SHP77 (cell line): ENCODE results near the gene KRCC1.
"Not testable (repeated sequence)": the region's sequence is repeated elsewhere in the genome, so short reads cannot be mapped to it uniquely, and the experiment has no call there.

Experiments
- DNase-seq, 2 experiments: peaks; one replicate each; lab custom pipeline; 2025; lab: John Stamatoyannopoulos, UW

KRCC1 gene

DNA sequence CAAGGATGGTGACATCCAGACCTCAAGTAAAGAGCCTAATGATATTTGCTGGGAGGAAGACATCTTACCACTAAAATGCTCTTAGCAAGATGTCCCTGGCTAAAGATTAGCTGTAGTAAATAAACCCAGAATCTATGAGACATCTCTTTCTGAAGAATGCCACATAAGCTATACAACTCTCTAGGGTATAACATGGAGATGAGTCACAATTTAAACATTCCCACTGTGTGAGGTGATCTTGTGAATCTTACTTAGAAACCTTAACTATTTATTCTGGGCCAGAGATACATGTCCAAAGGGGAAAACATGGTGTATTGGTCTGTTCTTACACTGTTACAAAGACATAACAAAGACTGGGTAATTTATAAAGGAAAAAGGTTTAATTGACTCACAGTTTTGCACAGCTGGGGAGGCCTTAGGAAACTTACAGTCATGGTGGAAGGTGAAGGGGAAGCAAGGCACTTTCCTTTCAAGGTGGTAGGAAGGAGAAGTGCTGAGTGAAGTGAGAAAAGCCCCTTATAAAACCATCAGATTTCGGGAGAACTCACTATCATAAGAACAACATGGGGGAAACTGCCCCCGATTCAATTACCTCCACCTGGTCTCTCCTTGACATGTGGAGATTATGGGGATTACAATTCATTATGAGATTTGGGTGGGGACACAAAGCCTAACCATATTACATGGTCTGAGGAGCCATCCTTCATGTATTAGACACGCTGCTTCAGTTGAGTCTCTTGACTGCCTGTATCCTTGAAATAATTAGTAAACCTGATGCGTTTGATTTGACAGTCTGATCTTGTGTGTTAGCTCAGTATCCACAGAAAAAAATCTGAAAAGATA, 17.1 kb downstream of the KRCC1 start:
- no peak for DNase-seq

GRCh38 chr2:88036606-88037005, 19.0 kb downstream of the KRCC1 start:
- DNase-seq: no peak

GRCh38 chr2:88036182-88036581, 19.4 kb downstream of the KRCC1 start:
- no peak for DNase-seq

DNA sequence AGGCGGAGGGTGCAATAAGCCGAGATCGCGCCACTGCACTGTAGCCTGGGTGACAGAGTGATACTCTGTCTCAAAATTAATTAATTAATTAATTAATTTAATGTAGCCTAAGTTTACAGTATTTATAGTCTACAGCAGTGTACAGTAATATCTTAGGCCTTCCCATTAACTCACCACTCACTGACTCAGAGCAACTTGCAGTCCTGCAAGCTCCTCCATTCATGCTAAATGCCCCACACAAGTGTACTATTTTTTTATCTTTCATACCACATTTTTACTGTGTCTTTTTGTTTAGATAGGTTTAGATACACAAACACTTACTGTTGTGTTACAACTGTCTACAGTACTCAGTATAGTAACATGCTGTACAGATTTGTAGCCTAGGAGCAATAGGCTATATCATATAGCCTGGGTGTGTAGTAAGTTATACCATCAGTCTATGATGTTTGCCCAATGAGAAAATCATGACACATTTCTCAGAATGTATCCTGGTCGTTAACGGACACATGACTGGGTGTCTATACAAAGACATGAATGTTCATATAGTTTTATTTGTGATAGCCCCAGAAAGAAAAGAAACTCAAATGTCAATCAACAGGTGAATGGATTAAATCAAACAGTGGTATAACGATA, 23.4 kb downstream of the KRCC1 start:
- DNase-seq: no peak

- no peak for DNase-seq
These were observed 26.7 kb downstream of the KRCC1 start for GRCh38 chr2:88028931-88029330.

DNA sequence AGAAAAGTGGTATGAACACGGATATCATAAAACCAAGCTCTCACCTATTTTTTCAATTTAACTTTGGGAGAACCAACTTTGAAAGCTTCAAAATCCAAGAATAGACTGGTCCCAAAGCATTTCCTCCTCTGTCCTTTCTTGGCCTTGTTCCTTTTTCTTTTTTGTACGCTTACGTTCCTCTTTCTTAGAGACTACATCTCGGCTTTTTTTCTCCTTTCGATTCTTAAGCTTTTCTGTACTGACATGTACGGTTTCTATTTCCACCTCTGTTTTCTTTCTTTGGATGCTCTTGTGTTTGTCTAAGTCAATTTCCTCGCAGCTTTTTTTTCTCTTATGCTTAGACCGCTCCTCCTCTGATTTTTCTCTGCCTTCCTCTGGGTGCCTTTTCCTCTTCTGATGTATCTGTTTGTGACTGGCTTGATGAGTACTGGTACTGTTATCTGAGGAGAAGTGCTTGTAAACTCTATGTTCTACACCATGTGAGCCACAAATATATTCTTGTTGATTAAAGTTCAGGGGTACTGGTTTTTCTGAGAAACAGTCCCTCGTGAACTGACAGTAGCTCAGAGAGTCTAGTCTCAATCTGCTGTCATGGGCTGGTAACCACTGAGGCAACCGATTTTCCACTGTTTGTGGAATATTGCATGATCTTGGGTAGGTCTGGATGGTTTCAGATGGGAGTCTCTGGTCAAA, 27.7 kb downstream of the KRCC1 start:
- no peak for DNase-seq

DNA sequence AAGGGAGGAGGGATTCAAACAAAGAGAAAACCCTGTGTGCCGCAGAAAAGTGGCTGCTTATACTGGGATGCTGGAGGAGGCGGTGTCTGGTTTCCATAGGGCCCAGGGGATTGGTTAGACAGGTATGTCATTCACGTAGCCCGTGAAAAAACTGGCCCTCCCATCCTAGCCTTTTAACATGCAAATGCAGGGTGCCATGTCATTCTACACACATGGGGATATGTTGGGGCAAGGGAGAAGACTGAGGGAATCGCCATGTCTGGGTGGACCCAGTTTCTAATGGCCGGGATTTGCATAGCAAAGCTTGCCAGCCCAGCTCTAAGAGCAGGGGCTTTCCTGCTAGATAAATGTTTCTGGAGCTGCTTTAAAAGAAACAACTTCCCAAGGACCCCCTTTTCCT, 31.1 kb downstream of the KRCC1 start:
- DNase-seq: no peak

DNA sequence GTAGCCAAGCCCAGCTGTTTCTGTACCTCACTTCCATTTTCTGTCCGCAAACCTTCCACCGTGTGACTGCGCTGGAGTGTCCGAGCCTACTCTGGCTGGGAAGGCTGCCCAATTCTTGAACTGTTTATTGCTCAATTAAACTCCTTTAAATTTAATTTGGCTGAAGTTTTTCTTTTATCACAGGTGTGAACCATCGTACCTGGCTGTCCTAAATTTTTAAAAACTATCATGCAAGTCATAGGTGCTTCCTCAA, 33.0 kb downstream of the KRCC1 start:
- no peak for DNase-seq

GRCh38 chr2:88019985-88020384, 35.6 kb downstream of the KRCC1 start:
- no peak for DNase-seq

DNA sequence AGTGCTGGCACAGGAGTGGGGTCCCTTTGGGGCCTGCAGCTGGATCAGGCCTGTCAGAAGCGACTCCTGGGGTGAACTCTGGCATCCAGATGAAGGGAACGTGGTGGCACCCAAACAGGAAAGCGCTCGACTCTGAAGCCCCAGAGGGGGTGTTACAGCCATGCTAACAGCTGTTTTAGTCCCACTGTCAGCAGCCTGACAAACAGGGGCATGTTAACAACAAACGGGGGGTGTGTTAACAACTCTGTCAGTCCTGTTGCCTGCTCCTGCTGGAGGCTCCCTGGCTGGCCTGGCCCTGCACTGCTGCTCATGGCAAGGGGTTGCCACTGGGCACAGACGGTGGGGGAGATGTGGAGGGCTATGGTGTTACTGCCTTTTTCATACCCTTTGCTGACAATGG, 36.7 kb downstream of the KRCC1 start:
- no peak for DNase-seq

DNA sequence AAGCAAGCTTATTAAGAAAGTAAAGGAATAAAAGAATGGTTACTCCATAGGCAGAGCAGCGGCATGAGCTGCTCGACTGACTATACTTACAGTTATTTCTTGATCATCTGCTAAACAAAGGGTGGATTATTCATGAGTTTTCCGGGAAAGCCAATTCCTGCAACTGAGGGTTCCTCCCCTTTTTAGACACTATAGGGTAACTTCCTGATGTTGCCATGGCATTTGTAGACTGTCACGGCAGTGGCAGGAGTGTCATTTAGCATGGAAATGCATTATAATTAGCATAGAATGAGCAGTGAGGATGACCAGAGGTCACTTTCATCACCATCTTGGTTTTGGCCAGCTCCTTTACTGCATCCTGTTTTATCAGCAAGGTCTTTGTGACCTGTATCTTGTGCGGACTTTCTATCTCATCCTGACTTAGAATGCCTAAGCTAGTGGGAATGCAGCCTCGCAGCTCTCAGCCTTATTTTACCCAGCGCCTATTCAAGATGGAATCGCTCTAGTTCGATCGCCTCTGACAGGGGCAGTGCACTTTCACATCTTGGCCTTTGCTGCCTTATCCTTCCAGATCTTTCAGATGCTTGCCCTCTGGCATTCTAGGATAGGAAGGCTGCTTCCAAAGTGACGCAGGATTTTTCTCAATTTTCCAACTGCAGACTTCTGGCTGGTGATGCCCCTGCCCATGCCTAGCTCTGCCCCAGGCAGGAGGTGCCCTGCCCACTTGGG, 37.3 kb downstream of the KRCC1 start:
- not testable (repeated sequence) for DNase-seq

- not testable (repeated sequence) for DNase-seq
These were observed 37.9 kb downstream of the KRCC1 start for GRCh38 chr2:88017780-88018038.

- no peak for DNase-seq
These were observed 38.4 kb downstream of the KRCC1 start for GRCh38 chr2:88016960-88017779.

GRCh38 chr2:88016086-88016959, 39.3 kb downstream of the KRCC1 start, which contains the start of gene RNU2-63P:
RNU2-63P (minus strand) TSS chr2:88016547.
- no peak for DNase-seq

GRCh38 chr2:88011011-88011410, 44.6 kb downstream of the KRCC1 start:
- no peak for DNase-seq

DNA sequence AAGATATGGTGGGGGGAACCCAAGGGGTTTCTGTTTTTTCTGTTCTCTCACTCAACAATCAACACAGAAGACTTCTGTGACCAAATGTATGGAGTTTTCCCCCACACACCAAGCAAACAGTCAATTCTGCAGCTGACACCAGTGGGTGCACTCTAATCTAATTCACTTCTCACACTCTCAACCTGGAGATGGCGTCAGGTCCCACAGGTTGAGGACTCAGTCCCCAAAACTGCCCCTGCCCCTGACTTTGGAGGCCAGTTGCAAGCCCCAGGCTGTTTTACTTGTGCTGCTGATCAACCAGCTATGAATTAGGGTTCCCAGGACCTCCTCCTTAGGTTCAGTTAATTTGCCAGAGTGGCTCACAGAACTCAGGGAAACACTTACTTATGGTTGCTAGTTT, 45.4 kb downstream of the KRCC1 start:
- DNase-seq: no peak

DNA sequence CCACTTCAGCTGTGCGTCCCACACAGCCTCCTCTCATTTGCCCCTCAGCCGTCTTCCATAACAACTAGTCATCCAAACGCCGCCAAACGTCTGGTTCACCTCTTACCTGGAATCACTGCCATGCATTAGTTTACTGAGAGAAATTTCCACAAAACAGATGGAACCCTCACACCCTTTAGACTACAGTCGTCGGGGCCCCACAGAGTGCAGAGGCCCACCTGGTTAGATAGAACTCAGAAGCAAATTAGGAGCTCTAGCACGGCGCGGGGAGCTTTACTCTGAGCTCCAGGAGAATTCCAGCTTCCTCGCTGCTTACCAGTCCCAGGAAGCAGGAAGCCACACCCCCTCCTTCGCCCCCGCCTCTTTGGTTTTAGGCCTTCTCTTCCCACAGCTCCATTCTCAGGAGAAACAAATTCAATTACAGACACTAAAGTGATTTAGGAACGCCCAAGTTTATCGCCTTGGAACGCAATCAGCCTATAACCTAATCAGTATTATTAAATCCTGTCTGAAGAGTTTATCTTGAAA, 48.6 kb downstream of the KRCC1 start:
- no peak for DNase-seq

GRCh38 chr2:88005776-88006175, 49.8 kb downstream of the KRCC1 start:
- no peak for DNase-seq

DNA sequence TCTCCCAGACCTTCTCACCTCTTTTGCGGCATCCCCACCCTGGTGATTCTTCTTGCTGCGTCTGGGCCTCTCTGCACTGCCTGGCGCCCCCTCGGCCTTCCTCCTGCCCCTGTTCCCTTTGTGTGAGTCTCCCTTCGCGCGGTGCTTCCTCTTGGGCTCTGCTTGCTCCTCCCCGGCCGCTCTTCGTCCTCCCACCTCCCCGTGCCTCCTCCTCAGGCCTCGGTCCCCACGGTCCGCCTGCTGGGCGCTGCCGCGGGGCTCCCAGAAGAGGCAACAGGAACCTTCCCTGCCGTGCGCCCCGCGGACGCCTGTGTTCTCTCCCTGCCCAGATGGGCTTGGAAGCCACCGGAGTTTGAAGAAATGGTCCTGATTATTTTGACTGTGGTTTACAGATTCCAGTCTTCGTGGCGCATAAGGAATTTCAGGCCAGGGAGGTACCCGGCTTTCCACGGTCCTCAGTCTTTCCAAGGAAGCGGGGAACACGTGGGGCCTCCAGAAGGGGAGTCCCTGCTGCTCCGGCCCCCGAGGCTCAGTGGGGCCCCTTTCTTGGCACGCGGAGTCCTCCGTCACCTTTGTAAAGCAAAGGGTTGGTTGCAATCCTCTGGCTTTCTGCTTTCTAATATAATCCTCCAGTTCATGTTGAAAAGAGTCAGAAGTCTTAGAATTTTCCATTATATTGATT, 52.4 kb downstream of the KRCC1 start:
- DNase-seq: no peak

GRCh38 chr2:88002359-88002707, 53.2 kb downstream of the KRCC1 start:
- no peak for DNase-seq
